Heart left ventricle (tissue), 16 donors: ENCODE results near the gene MYO18B. TPM values are rescaled to one million over a fixed set of nuclear protein-coding genes. Genes with fewer than 3 reads are reported as not detected.

Source experiments
- ATAC-seq, 4 donors: fragments of 200-7000 bp; cut with Tn5 transposase; one replicate each; pipeline ENCODE4 v1.9.1; 2020 to 2022; ENCODE audit warnings: moderate library complexity in 4 of 4, mild to moderate bottlenecking in 3 of 4, moderate number of reproducible peaks in 1 of 4
- DNase-seq, 5 donors: peaks; one replicate each; pipeline ENCODE4 v3.0.0-alpha.2; 2020
- H3K27ac ChIP-seq, 12 donors: fragments of 200-600 bp; sonication (generic) in 4 of 12; one replicate each; pipeline versions ENCODE4 v1.5.0 to v1.8.0; 2016 to 2022; ENCODE audit warnings: mild to moderate bottlenecking in 2 of 12
- H3K27me3 ChIP-seq, 9 donors: fragments of 200-600 bp; sonication (generic) in 2 of 9; one replicate each; pipeline versions ENCODE4 v1.5.1 to v1.8.0; 2016 to 2022; ENCODE audit warnings: mild to moderate bottlenecking in 3 of 9
- H3K36me3 ChIP-seq, 9 donors: fragments of 200-600 bp; sonication (generic) in 2 of 9; one replicate each; pipeline versions ENCODE4 v1.5.0 to v1.8.0; 2018 to 2022; ENCODE audit warnings: mild to moderate bottlenecking in 2 of 9
- H3K4me1 ChIP-seq, 12 donors: fragments of 200-600 bp; sonication (generic) in 4 of 12; one replicate each; pipeline versions ENCODE4 v1.5.0 to v1.8.0; 2016 to 2022; ENCODE audit warnings: mild to moderate bottlenecking in 3 of 12
- H3K4me3 ChIP-seq, 12 donors: fragments of 200-600 bp; sonication (generic) in 4 of 12; one replicate each; pipeline versions ENCODE4 v1.5.0 to v1.8.0; 2017 to 2022; ENCODE audit warnings: mild to moderate bottlenecking in 9 of 12, moderate library complexity in 4 of 12
- H3K9me3 ChIP-seq, 12 donors: fragments of 200-600 bp; sonication (generic) in 4 of 12; one replicate each; pipeline versions ENCODE4 v1.5.0 to v1.8.0; 2016 to 2022; ENCODE audit warnings: mild to moderate bottlenecking in 1 of 12
- CTCF ChIP-seq, 12 donors: fragments of 200-600 bp; sonication (generic) in 4 of 12; IDR thresholded peaks; one replicate each; pipeline versions ENCODE4 v1.5.0 to v1.8.0; 2018 to 2022; ENCODE audit warnings: antibody characterized with exemption in 12 of 12, mild to moderate bottlenecking in 5 of 12
- POLR2A ChIP-seq, 2 donors: fragments of 450-650 bp; IDR thresholded peaks; one replicate each; pipeline ENCODE4 v1.6.1; 2017; ENCODE audit warnings: antibody characterized with exemption in 2 of 2, mild to moderate bottlenecking in 2 of 2, moderate library complexity in 2 of 2
- WGBS, 4 donors: extraction: QIAGEN DNeasy Blood & Tissue Kit in 2 of 4; methylation state at CpG; one replicate each; pipeline versions ENCODE4 v1.1.5 to v1.1.7; 2013 to 2018; 5-methylcytosine and 5-hydroxymethylcytosine counted together
- intact Hi-C, 10 donors: fragments of 100-400 bp; cut with DNase I; formaldehyde crosslinking; loops; one replicate each; pipeline versions ENCODE4 v1.11.1 to v1.14.2; 2022
- polyA plus RNA-seq, 2 donors: library from polyadenylated mRNA; stranded (reverse); fragments of 200-250 nt; gene quantifications; one replicate each; pipeline ENCODE4 v1.2.3, GENCODE V29; 2013
- total RNA-seq, 9 donors: library from RNA; depleted of rRNA in 2 of 9; stranded (reverse); fragments of >200 nt in 2 of 9; fragmentation: NEBNext Ultra II Directional in 3 of 9; extraction: Animal tissue kit (Norgen Biotek cat#: 25700) in 3 of 9; gene quantifications; one replicate each; pipeline versions ENCODE4 v1.1.0 to v1.2.4, GENCODE V29; 2016 to 2023
- donor health status: ischemic (EF 13 %, LVEDD 7.1; RV severe dilation, severe dysfunction).
- donor health status: healthy with polysubstance abuse.
- donor health status: DM: no; HTN: yes; CAD: no.
- donor health status: DM: no; HTN: no; CAD: no.
- donor health status: ischemic (EF 25% LVEDD 6.9; RV normal size, moderate dysfunction).
- donor health status: ischemic (EF 25% LVEDD 5.7; RV mildly dilated, moderate dysfunction).
- donor health status: healthy.
- donor health status: DM: yes; HTN: yes; CAD: no.
- donor health status: ischemic (EF 35%, LVEDD 5.7; RV mildly dilated, moderate dysfunction).
- donor health status: nonischemic (EF 11% LVEDD 7.7; RV severe dilation, severe dysfunction).
- donor health status: DM: yes; HTN: yes; CAD: no.
- donor health status: PGD.
- donor health status: ischemic (EF 29% LVEDD 5.4; RV normal size, mild dysfunction).
- donor health status: nonischemic (EF 23%, LVEDD 6.1; RV moderate dilation, normal function).

MYO18B gene
- total and polyA plus RNA-seq, 11 donors = 140 to 301 (median 193) TPM

- no peaks in the 10 kb centered on the region for H3K9me3 ChIP-seq
- peaks cover 0 to 6% (median 0%) of the 10 kb centered on the region in 9 donors for H3K27me3 ChIP-seq
- intact Hi-C loops = no loop called here
- WGBS, 4 donors = 81 to 87% (median 84%) methylated on average over 2 of the region's 2 CpGs
- DNase-seq = no peak
- H3K4me1 ChIP-seq = peaks cover 0 to 14% (median 7%) of the 10 kb centered on the region in 12 donors
- no peak overlapping the region for H3K4me3 ChIP-seq
- peaks cover 0 to 4% (median 0%) of the 10 kb centered on the region in 9 donors for H3K36me3 ChIP-seq
- no peak overlapping the region for H3K27ac ChIP-seq
- ATAC-seq = no peak
- TF ChIP-seq CTCF (IDR thresholded peaks at IDR 0.05) (no peak), POLR2A (IDR thresholded peaks at IDR 0.05) (no peak)
Observed at GRCh38 chr22:26064048-26064447, 322.1 kb downstream of the MYO18B start.

- peak in 2 of 4 donors; percentile 36 to 43 for ATAC-seq
- Histone ChIP-seq H3K4me3 (no peak overlapping the region), H3K36me3 (no peaks in the 10 kb centered on the region), H3K4me1 (peaks cover 0 to 14% (median 7%) of the 10 kb centered on the region in 12 donors), H3K27ac (peak overlapping the region in 2 of 12 donors; percentile 14 to 18), H3K9me3 (no peaks in the 10 kb centered on the region), H3K27me3 (peaks cover 0 to 9% (median 0%) of the 10 kb centered on the region in 9 donors)
- intact Hi-C loops = no loop called here
- DNase-seq = no peak
- WGBS, 4 donors = 23 to 32% (median 25%) methylated on average over 2 of the region's 2 CpGs
- TF ChIP-seq POLR2A (IDR thresholded peaks at IDR 0.05) = no peak
- no peak for TF ChIP-seq CTCF (IDR thresholded peaks at IDR 0.05)
Observed at GRCh38 chr22:26065847-26066246, 323.9 kb downstream of the MYO18B start.

- Histone ChIP-seq H3K36me3 (no peaks in the 10 kb centered on the region), H3K4me1 (peaks cover 0 to 14% (median 7%) of the 10 kb centered on the region in 12 donors), H3K9me3 (no peaks in the 10 kb centered on the region), H3K4me3 (no peak overlapping the region), H3K27me3 (peaks cover 0 to 9% (median 0%) of the 10 kb centered on the region in 9 donors), H3K27ac (peak overlapping the region in 3 of 12 donors; percentile 14 to 53 (median 18))
- intact Hi-C loops = no loop called here
- 16 to 30% (median 26%) methylated on average over 6 of the region's 6 CpGs for WGBS, 4 donors
- DNase-seq (no peak), ATAC-seq (peak in 2 of 4 donors; percentile 22 to 36)
- TF ChIP-seq POLR2A (IDR thresholded peaks at IDR 0.05) = no peak
- TF ChIP-seq CTCF (IDR thresholded peaks at IDR 0.05) = no peak
Observed at GRCh38 chr22:26066534-26066933, 324.5 kb downstream of the MYO18B start.

GRCh38 chr22:26068571-26068970 is 326.6 kb downstream of the MYO18B start:
- no peak overlapping the region for H3K4me3 ChIP-seq
- no peaks in the 10 kb centered on the region for H3K36me3 ChIP-seq
- H3K9me3 ChIP-seq = no peaks in the 10 kb centered on the region
- peaks cover 0 to 14% (median 7%) of the 10 kb centered on the region in 12 donors for H3K4me1 ChIP-seq
- ATAC-seq (no peak), DNase-seq (no peak)
- H3K27ac ChIP-seq = no peak overlapping the region
- 50 to 57% (median 51%) methylated on average over 3 of the region's 3 CpGs for WGBS, 4 donors
- intact Hi-C loops = no loop called here
- peaks cover 0 to 9% (median 0%) of the 10 kb centered on the region in 9 donors for H3K27me3 ChIP-seq
- TF ChIP-seq POLR2A (IDR thresholded peaks at IDR 0.05) (no peak), CTCF (IDR thresholded peaks at IDR 0.05) (no peak)
